Fibroblast of skin of left quadriceps (primary cell): ENCODE results near the gene BIN1.

Experiments used
- DNase-seq, 2 experiments: peaks; one replicate each; pipeline ENCODE4 v3.0.0-alpha.2; 2013; ENCODE audit warnings: low read depth in 2 of 2

BIN1 gene

DNA sequence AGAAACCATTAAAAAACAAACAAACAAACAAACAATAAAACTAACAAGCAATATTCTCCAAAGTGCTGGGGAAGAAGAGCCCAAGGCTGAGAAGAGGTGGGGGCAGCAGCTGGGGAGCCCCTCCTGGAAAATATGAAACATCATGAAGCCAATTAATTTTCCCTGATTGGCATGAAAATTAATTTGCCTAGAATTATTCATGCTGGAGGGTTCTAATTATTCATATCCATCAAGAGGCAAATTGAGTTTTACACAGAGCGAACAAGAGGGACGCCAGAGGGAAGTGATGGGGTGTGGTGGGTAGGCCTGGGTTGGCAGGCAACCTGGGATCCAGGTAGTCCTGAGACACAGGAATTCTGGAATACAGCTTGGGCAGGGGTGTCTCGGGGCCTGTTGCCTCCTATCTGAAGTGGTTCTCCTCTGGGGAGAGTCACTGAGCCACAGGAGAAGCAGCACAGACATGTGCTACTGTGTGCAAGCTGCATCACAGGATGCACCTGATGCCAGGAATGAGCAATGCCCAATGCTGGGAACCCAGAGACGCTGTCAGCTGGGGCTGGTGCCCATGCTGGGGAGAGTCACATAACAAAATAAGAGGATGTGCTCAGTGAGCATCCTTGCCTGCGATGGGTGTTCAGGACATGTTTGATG lies 107.7 kb downstream of the BIN1 start:
- DNase-seq = no peak

DNA sequence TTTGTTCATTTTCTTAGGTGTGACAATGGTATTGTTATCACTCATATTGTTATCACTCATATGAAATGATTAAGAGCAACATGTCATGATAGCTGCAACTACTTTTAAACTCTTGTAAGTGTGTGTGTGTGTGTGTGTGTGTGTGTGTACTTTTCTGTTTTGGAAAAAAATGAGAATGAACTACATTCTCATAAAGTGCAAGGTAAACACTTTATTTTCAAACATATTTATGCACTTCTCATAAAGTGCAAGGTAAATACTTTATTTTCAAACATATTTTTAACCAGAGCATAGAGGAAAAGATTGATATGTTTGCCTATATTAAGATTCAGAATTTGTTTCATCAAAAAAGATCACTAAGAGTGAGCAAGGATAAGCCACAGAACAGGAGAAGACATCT lies 108.5 kb downstream of the BIN1 start:
- no peak for DNase-seq
